GM13976 (cell line): ENCODE measurements around the gene STARD8.

ENCODE experiments used
- DNase-seq: peaks from one replicate; pipeline ENCODE4 v3.0.0; 2012; ENCODE audit warnings: low spot score
- in situ Hi-C: fragments of 300-500 bp; cut with MboI; formaldehyde crosslinking; loops from one replicate; pipeline ENCODE4 v1.12.0; 2022; ENCODE audit warnings: low sequenced_read_pairs, mixed read lengths, inconsistent platforms; ENCODE audit not compliant: unreplicated experiment
- TF ChIP-seq, protein P1 (sequence below): IDR thresholded peaks from 2 replicates; pipeline ENCODE4 v1.5.1; 2012; ENCODE audit warnings: borderline replicate concordance, mild to moderate bottlenecking; ENCODE audit not compliant: insufficient read depth; ENCODE audit errors: extremely low read depth, missing control alignments, control extremely low read depth

The STARD8 gene

DNA sequence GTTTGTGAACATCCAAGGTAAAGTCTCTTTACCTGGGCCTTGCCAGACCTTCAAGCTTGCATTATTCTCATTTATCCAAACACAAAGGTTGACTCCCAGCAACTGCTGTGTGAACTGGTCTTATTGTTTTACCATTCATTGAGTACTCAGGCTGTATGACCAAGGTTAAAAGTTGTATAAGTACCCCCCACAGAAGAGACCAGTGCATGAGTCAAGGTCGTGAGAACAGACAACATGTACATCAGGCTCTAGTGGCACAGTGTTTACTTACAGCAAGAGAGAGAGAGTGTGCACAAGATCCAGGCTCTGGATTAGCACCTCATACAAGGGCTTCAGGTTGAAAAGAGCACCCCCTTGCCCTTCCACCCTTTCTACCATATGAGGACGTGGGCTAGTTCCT is 103.9 kb downstream of the STARD8 start:
- in situ Hi-C loops, result no loop called here
- DNase-seq, result no peak
- TF ChIP-seq, protein P1, sequence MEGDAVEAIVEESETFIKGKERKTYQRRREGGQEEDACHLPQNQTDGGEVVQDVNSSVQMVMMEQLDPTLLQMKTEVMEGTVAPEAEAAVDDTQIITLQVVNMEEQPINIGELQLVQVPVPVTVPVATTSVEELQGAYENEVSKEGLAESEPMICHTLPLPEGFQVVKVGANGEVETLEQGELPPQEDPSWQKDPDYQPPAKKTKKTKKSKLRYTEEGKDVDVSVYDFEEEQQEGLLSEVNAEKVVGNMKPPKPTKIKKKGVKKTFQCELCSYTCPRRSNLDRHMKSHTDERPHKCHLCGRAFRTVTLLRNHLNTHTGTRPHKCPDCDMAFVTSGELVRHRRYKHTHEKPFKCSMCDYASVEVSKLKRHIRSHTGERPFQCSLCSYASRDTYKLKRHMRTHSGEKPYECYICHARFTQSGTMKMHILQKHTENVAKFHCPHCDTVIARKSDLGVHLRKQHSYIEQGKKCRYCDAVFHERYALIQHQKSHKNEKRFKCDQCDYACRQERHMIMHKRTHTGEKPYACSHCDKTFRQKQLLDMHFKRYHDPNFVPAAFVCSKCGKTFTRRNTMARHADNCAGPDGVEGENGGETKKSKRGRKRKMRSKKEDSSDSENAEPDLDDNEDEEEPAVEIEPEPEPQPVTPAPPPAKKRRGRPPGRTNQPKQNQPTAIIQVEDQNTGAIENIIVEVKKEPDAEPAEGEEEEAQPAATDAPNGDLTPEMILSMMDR, result no peak

DNA sequence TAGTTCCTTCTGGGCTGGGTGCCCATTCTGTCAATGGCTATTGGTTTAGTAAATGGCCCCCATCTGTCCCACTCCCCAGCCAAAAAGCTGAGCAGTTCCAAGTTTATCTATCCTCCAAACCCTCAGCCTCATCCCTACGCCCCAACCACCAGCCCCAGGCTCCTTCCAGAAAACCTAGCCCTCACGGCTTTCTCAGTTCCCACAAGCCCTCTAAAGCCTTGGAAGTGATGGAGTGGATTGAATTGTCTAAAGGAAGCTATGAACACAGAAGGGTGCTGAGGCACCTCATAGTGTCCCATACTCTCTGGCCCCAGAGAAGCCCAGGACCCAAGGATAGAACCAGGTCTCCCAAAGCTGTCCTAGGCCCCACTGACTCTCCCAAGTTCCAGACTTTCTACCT is 105.8 kb downstream of the STARD8 start:
- in situ Hi-C loops, result no loop called here
- TF ChIP-seq, protein P1, result no peak
- DNase-seq, result no peak

DNA sequence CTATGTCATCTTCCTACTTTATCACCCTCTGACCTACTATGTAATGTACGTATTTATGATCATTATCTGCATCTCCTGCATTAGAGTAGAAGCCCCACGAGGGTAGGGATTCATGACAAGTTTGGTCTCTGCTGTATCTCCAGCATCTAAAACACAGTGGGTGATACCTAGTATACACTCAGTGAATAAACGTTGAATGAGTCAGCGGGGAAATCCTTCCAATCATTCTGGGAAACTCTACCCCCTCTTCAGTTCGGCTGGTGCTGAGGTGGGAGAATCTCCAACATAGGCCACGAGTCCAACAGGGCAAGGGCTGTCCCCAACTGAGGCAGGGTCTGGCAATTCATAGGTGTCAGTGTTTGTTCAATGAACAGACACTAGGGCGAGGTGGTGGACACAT is 106.9 kb downstream of the STARD8 start:
- no peak for DNase-seq
- TF ChIP-seq, protein P1, result no peak
- in situ Hi-C loops, result no loop called here

DNA sequence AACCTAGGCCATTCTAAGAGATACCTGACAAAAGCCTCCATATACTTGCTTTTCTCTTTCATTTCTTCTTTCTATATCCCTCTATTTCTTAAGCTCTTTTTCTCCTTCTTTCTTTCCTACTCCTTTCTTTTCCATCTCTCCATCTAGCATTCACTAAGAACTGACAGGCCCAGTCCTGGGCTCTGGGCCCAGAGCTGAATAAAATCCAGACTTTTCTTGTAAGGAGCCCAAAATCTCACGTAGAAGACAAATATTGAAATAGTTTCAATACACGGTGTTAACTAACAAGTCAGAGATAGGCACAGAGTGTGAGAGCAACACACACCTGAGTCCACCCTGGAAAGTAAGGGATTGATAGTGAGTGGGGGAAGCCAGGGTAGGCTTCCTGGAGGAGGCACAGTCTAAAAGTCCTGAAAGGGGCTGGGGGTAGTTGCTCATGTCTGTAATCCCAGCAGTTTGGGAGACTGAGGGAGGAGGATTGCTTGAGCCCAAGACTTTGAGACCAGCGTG is 108.2 kb downstream of the STARD8 start:
- DNase-seq, result no peak
- TF ChIP-seq, protein P1, result no peak
- in situ Hi-C loops, result no loop called here

DNA sequence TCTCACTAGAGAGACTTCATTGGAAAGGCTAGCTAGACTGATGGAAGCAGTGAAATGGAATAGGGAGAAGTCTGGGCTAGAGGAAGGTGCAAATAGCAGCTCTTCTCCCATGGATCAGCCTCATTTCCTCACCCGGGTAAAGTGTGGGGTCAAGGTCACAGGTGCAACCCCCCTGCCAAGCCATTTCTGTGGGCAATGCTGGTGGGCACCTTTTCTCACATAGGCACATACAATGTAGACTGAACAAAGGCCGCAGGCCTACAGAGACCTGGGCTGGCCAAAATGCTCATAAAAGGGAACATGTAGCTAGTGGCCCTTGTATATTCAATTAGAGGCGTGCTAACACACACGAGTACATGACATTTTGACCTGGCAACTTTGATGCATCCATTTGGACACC is 109.9 kb downstream of the STARD8 start:
- DNase-seq, result no peak
- TF ChIP-seq, protein P1, result no peak
- in situ Hi-C loops, result no loop called here

DNA sequence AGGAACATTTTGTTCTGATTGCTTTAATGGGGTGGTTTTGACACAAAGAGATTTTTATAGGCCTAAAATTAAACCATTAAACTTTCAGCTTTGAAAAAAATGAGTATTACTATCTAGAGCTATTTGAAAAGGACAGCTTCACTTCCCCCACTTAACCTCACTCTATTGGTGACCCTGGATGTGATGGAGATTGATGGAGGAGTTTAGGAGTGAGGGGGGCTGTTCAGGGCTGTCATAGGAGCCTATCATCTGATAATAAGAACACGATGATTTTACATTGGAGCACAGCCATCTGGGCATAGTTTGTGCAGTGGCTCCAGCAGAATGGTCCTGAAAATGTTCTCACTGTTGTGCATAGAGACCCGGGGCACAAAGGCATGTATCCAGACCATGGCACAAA is 110.3 kb downstream of the STARD8 start:
- no peak for DNase-seq
- in situ Hi-C loops, result no loop called here
- TF ChIP-seq, protein P1, result no peak

DNA sequence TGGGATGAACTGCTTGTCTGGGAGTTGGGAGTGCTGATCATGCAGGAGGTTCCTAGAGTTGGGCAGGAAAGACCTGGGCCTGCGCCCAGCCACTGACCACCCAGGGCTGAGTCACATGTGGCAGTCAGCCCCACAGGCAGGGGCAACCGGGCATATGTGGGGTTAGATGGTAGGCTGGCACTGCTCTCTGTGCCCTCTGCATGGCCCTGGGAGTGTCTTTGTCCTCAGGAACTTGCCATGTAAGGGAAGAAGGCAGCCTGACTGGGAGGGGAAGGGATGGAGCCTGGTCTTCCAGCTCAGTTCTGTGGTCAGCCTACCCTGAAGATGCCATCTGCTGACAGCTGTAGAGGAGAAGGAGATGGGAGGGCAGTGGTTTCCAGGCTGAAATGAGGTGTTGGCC is 111.2 kb downstream of the STARD8 start:
- TF ChIP-seq, protein P1, result no peak
- DNase-seq, result no peak
- in situ Hi-C loops, result no loop called here
